GM23338 (cell line): ENCODE data around the gene PSORS1C1.

ENCODE experiments used
- CREB1 ChIP-seq: fragments of 250-450 bp; sonication (Bioruptor Pico); IDR thresholded peaks from 2 replicates; pipeline ENCODE4 v1.5.0; 2020; ENCODE audit warnings: low read depth, mild to moderate bottlenecking, moderate library complexity
- EZH2 ChIP-seq: fragments of 200-600 bp; sonication (generic); IDR thresholded peaks from one replicate; pipeline ENCODE4 v1.8.0; 2017; ENCODE audit warnings: antibody characterized with exemption, mild to moderate bottlenecking, low read depth; ENCODE audit not compliant: unreplicated experiment
- EZH2phosphoT487 ChIP-seq: fragments of 200-600 bp; sonication (generic); IDR thresholded peaks from one replicate; pipeline ENCODE4 v1.8.1; 2018; ENCODE audit warnings: antibody characterized with exemption; ENCODE audit not compliant: unreplicated experiment
- JUNB ChIP-seq: IDR thresholded peaks from one replicate; pipeline ENCODE4 v1.6.1; 2016; ENCODE audit warnings: antibody characterized with exemption; ENCODE audit not compliant: unreplicated experiment
- NANOG ChIP-seq: IDR thresholded peaks from 2 replicates; pipeline ENCODE4 v1.6.1; 2016; ENCODE audit warnings: antibody characterized with exemption, borderline replicate concordance
- POLR2AphosphoS5 ChIP-seq: IDR thresholded peaks from 2 replicates; pipeline ENCODE4 v1.6.1; 2016; ENCODE audit warnings: antibody characterized with exemption, low read depth
- ZNF114 ChIP-seq: fragments of 250-450 bp; sonication (Bioruptor Pico); IDR thresholded peaks from 2 replicates; pipeline ENCODE4 v1.5.0; 2020; ENCODE audit warnings: mild to moderate bottlenecking, moderate library complexity
- TF ChIP-seq, protein P1 (sequence below), 2 experiments: fragments of 200-600 bp in 1 of 2; sonication (generic) in 1 of 2; conservative IDR thresholded peaks; 2 replicates each; pipeline versions ENCODE4 v1.5.1 to v1.6.1; 2016 to 2017; ENCODE audit warnings: antibody characterized with exemption in 2 of 2, low read depth in 2 of 2, mild to moderate bottlenecking in 2 of 2, moderate library complexity in 1 of 2
- TF ChIP-seq, protein P2 (sequence below): IDR thresholded peaks from one replicate; pipeline ENCODE4 v1.6.1; 2018; ENCODE audit warnings: antibody characterized with exemption; ENCODE audit not compliant: unreplicated experiment
- TF ChIP-seq, protein P3 (sequence below): IDR thresholded peaks from 2 replicates; pipeline ENCODE4 v1.6.1; 2016; ENCODE audit warnings: antibody characterized with exemption
- TF ChIP-seq, protein P4 (sequence below): fragments of 250-450 bp; sonication (Bioruptor Pico); IDR thresholded peaks from 2 replicates; pipeline ENCODE4 v1.5.0; 2020; ENCODE audit warnings: mild to moderate bottlenecking, moderate library complexity

DNA sequence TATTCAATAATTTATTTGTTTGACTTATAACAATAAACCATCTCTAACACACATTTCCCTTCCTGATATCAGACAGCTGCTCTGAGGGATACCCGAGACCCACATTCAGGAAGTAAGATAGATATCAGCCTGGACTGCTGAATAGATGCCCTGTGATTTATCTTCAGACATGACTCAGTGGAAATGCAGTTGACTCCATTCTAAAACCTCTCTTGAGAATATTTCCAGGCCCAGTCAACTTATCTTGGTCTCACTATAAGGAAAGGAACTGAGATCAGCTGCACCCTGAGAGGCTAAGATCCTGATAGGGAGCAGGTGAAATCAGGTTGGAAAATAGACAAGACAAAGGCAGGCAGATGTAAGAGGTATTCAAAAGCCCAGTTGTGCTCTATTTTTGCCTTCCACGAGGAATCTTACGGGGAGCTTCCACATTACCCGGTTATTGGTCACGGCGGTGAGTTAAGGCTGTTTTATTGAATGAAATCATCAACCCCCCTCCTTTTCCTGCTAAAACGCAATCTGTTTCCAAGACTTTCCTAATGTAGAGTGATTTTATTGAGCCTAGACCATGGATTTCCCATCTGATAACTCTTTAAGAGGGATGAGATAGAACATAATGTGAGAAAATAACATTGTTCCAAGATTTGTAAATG, 27.7 kb upstream of the PSORS1C1 start:
- TF ChIP-seq, protein P1, sequence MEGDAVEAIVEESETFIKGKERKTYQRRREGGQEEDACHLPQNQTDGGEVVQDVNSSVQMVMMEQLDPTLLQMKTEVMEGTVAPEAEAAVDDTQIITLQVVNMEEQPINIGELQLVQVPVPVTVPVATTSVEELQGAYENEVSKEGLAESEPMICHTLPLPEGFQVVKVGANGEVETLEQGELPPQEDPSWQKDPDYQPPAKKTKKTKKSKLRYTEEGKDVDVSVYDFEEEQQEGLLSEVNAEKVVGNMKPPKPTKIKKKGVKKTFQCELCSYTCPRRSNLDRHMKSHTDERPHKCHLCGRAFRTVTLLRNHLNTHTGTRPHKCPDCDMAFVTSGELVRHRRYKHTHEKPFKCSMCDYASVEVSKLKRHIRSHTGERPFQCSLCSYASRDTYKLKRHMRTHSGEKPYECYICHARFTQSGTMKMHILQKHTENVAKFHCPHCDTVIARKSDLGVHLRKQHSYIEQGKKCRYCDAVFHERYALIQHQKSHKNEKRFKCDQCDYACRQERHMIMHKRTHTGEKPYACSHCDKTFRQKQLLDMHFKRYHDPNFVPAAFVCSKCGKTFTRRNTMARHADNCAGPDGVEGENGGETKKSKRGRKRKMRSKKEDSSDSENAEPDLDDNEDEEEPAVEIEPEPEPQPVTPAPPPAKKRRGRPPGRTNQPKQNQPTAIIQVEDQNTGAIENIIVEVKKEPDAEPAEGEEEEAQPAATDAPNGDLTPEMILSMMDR (conservative IDR thresholded peaks at IDR 0.05; ENCODE audit: low read depth in 2 of 2): no peak
- no peak for TF ChIP-seq POLR2AphosphoS5
- no peak for TF ChIP-seq JUNB
- TF ChIP-seq, protein P2, sequence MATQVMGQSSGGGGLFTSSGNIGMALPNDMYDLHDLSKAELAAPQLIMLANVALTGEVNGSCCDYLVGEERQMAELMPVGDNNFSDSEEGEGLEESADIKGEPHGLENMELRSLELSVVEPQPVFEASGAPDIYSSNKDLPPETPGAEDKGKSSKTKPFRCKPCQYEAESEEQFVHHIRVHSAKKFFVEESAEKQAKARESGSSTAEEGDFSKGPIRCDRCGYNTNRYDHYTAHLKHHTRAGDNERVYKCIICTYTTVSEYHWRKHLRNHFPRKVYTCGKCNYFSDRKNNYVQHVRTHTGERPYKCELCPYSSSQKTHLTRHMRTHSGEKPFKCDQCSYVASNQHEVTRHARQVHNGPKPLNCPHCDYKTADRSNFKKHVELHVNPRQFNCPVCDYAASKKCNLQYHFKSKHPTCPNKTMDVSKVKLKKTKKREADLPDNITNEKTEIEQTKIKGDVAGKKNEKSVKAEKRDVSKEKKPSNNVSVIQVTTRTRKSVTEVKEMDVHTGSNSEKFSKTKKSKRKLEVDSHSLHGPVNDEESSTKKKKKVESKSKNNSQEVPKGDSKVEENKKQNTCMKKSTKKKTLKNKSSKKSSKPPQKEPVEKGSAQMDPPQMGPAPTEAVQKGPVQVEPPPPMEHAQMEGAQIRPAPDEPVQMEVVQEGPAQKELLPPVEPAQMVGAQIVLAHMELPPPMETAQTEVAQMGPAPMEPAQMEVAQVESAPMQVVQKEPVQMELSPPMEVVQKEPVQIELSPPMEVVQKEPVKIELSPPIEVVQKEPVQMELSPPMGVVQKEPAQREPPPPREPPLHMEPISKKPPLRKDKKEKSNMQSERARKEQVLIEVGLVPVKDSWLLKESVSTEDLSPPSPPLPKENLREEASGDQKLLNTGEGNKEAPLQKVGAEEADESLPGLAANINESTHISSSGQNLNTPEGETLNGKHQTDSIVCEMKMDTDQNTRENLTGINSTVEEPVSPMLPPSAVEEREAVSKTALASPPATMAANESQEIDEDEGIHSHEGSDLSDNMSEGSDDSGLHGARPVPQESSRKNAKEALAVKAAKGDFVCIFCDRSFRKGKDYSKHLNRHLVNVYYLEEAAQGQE: no peak
- no peak for TF ChIP-seq EZH2phosphoT487
- TF ChIP-seq NANOG: no peak
- TF ChIP-seq EZH2: no peak
- no peak for TF ChIP-seq CREB1 (CRISPR knock-in tag)
- TF ChIP-seq, protein P3, sequence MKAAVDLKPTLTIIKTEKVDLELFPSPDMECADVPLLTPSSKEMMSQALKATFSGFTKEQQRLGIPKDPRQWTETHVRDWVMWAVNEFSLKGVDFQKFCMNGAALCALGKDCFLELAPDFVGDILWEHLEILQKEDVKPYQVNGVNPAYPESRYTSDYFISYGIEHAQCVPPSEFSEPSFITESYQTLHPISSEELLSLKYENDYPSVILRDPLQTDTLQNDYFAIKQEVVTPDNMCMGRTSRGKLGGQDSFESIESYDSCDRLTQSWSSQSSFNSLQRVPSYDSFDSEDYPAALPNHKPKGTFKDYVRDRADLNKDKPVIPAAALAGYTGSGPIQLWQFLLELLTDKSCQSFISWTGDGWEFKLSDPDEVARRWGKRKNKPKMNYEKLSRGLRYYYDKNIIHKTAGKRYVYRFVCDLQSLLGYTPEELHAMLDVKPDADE: no peak
- TF ChIP-seq, protein P4, sequence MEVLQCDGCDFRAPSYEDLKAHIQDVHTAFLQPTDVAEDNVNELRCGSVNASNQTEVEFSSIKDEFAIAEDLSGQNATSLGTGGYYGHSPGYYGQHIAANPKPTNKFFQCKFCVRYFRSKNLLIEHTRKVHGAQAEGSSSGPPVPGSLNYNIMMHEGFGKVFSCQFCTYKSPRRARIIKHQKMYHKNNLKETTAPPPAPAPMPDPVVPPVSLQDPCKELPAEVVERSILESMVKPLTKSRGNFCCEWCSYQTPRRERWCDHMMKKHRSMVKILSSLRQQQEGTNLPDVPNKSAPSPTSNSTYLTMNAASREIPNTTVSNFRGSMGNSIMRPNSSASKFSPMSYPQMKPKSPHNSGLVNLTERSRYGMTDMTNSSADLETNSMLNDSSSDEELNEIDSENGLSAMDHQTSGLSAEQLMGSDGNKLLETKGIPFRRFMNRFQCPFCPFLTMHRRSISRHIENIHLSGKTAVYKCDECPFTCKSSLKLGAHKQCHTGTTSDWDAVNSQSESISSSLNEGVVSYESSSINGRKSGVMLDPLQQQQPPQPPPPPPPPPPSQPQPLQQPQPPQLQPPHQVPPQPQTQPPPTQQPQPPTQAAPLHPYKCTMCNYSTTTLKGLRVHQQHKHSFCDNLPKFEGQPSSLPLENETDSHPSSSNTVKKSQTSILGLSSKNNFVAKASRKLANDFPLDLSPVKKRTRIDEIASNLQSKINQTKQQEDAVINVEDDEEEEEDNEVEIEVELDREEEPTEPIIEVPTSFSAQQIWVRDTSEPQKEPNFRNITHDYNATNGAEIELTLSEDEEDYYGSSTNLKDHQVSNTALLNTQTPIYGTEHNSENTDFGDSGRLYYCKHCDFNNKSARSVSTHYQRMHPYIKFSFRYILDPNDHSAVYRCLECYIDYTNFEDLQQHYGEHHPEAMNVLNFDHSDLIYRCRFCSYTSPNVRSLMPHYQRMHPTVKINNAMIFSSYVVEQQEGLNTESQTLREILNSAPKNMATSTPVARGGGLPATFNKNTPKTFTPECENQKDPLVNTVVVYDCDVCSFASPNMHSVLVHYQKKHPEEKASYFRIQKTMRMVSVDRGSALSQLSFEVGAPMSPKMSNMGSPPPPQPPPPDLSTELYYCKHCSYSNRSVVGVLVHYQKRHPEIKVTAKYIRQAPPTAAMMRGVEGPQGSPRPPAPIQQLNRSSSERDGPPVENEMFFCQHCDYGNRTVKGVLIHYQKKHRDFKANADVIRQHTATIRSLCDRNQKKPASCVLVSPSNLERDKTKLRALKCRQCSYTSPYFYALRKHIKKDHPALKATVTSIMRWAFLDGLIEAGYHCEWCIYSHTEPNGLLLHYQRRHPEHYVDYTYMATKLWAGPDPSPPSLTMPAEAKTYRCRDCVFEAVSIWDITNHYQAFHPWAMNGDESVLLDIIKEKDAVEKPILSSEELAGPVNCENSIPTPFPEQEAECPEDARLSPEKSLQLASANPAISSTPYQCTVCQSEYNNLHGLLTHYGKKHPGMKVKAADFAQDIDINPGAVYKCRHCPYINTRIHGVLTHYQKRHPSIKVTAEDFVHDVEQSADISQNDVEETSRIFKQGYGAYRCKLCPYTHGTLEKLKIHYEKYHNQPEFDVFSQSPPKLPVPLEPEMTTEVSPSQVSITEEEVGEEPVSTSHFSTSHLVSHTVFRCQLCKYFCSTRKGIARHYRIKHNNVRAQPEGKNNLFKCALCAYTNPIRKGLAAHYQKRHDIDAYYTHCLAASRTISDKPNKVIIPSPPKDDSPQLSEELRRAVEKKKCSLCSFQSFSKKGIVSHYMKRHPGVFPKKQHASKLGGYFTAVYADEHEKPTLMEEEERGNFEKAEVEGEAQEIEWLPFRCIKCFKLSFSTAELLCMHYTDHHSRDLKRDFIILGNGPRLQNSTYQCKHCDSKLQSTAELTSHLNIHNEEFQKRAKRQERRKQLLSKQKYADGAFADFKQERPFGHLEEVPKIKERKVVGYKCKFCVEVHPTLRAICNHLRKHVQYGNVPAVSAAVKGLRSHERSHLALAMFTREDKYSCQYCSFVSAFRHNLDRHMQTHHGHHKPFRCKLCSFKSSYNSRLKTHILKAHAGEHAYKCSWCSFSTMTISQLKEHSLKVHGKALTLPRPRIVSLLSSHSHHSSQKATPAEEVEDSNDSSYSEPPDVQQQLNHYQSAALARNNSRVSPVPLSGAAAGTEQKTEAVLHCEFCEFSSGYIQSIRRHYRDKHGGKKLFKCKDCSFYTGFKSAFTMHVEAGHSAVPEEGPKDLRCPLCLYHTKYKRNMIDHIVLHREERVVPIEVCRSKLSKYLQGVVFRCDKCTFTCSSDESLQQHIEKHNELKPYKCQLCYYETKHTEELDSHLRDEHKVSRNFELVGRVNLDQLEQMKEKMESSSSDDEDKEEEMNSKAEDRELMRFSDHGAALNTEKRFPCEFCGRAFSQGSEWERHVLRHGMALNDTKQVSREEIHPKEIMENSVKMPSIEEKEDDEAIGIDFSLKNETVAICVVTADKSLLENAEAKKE (CRISPR knock-in tag): no peak
- TF ChIP-seq ZNF114 (CRISPR knock-in tag): no peak
